ENCODE results near the gene SLC39A10.

- TF ChIP-seq EP300 (IDR thresholded peaks at IDR 0.05; ENCODE audit: low read length), result no peak
- TF ChIP-seq ZBTB1 (CRISPR knock-in tag; IDR thresholded peaks at IDR 0.05; ENCODE audit: borderline replicate concordance, low read depth), result no peak
- TF ChIP-seq AFF4 (CRISPR knock-in tag; IDR thresholded peaks at IDR 0.05), result no peak
- no peak for TF ChIP-seq GTF2E2 (tag; IDR thresholded peaks at IDR 0.05)
- no peak for TF ChIP-seq ZBTB17 (CRISPR knock-in tag; IDR thresholded peaks at IDR 0.05)
- no peak for TF ChIP-seq POLR2AphosphoS5 (IDR thresholded peaks at IDR 0.05; ENCODE audit: control insufficient read depth, insufficient read depth, low read depth, low read length)
- TF ChIP-seq CEBPG (CRISPR knock-in tag; IDR thresholded peaks at IDR 0.05), result no peak
- no peak for TF ChIP-seq CEBPG (tag; conservative IDR thresholded peaks at IDR 0.05 in 1 of 2, IDR thresholded peaks at IDR 0.05 in 1 of 2)
- TF ChIP-seq ILK (tag; IDR thresholded peaks at IDR 0.05; ENCODE audit: borderline replicate concordance, low read depth), result no peak
- TF ChIP-seq ZNF274 (IDR thresholded peaks at IDR 0.05; ENCODE audit: borderline replicate concordance, low read depth, low read length), result no peak
- no peak for TF ChIP-seq SAFB (IDR thresholded peaks at IDR 0.05; ENCODE audit: borderline replicate concordance, low read depth, low read length)
- TF ChIP-seq MXI1 (IDR thresholded peaks at IDR 0.05; ENCODE audit: low read depth, low read length), result no peak
- no peak for TF ChIP-seq MEF2A (IDR thresholded peaks at IDR 0.05; ENCODE audit: control insufficient read depth, low read depth, low read length)
- TF ChIP-seq ZBTB43 (CRISPR knock-in tag; IDR thresholded peaks at IDR 0.05), result no peak
These were observed 23.5 kb upstream of the SLC39A10 start for GRCh38 chr2:195633573-195633870.

Measured in K562 (cell line).